NCI-H2107 treated with DMSO at 0.1 percent for 48 hours (cell line): ENCODE results near the gene ZNF330.

ENCODE experiments used
- DNase-seq: peaks from one replicate; lab custom pipeline; 2025; ENCODE audit not compliant: unreplicated experiment; lab: John Stamatoyannopoulos, UW

Gene ZNF330

DNA sequence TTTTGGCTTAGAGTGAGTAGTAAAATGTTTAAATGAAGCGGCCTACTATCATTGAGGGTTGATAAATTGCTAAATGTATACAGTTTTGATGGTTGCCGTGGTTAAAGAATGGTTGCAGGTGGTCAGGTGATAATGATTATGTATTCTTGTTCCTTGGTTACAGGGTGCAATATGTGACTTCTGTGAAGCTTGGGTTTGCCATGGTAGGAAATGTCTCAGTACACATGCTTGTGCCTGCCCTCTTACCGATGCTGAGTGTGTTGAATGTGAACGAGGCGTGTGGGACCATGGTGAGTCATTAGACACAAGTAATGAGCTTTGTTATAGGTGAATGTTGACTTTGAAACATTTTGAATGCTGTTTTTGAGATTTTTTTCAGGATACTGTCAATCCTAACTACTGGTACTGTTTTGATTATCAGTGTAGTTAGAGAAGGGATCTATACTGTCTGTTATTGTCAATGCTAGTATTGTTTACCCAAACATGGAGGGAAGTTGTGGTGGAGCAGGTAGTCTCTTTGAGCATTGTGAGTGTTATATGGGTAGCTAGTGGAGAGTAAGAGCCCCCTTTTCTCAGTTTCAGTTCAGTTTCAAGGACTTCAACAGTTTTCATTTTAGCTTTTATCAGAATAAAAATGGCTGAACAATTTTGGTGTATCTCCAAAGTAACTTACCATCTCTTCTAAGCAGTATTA is 8.9 kb downstream of the ZNF330 start:
- no peak for DNase-seq

DNA sequence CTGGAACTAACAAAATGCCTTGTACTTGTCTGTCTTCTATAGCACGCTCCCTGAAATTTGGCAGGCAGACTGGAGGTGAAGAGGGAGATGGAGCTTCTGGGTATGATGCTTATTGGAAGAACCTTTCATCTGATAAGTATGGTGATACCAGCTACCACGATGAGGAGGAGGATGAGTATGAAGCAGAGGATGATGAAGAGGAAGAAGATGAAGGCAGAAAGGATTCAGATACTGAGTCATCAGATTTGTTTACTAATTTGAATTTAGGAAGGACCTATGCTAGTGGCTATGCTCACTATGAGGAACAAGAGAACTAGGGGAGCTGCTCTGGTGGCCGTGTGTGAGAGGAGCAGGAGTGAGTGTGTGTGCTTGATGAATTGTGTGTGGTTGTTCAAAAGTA is 13.0 kb downstream of the ZNF330 start:
- DNase-seq = no peak

DNA sequence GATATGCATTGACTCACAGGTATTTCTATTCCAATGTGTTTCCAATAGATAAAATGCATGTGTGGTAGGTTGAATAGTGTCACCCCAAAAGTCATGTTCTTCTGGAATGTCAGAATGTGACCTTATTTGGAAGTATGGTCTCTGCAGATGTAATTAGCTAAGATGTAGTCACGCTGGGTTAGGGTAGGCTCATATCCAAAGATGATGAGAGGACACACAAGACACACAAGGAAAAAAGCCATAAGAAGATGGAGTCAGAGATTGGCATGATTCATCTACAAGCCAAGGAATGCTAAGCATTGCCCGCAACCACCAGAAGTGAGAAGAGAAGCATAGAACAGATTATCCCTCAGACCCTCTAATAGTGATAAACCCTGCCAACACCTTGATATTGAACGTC is 17.5 kb downstream of the ZNF330 start:
- no peak for DNase-seq

DNA sequence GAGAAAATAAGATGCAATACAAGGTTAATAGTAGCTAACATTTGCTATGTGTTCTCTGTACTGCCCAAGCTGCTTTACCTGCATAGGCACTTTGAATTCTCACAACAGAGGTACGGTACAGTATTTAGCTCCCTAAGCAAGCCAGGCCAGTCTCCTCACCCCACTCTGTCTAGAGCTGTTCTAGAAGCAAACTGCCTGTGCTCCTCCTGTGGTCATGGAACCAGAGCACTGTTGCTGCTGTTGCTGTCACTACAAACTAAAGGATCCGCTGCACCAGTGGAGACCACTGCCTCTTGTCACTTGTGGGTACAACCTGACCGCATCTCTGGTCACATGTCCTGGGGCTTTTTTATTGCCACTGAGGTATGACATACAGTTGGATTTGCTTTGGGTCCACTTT is 19.6 kb downstream of the ZNF330 start:
- DNase-seq = no peak

DNA sequence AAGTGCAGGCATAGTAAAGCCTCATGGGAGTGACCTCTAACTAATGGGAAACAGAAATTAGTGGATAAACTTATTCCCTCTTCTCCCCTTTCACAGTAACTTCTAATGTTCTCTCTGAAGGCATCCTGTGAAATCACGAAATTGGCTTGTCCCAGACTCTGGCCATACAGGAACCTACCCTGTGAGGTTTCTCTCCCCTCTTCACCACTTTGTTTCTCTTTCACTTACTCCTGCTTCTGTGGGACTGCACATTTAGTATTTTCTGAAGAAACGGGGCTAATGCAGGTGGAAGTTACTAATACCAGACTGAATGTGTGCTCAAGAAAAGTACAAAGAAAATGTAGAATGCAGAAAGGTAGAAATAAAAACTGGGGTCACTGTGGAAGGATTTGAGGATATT is 20.0 kb downstream of the ZNF330 start:
- no peak for DNase-seq

DNA sequence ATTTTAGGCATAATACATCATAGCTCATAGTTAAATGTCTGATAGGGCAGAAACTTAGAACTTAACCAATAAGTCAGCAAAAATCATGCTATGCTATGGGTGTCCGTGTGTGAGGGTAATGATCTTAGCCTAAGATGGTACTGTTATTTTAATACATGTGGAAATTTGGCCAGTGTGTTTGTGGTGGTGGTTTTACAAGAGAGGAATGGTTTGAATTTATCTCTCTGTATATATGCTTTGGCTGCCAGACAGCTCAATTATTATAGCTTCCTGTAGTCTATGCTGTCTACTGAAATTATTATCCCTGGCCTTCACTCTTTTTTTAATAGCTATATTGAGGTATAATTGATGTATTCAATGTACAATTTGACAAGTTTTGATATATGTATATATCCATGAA is 21.3 kb downstream of the ZNF330 start:
- no peak for DNase-seq

DNA sequence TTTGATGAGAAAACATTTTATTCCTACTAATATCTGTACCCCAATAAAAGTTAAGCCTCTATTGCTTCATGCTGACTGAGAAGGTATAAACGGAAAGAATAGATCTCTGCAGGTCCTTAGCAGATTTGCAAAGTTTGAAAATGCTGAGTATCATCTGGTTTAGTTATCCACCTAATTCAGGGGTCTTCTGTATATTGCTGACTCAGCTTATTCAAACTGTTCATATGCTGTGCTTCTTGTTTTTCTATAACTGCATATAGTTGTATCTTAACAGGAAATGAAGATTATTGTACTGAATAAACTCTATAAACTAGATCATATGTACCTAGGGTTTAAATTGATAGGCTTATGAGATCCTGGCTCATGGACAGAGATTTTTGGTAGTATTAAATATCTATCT is 23.7 kb downstream of the ZNF330 start:
- no peak for DNase-seq

DNA sequence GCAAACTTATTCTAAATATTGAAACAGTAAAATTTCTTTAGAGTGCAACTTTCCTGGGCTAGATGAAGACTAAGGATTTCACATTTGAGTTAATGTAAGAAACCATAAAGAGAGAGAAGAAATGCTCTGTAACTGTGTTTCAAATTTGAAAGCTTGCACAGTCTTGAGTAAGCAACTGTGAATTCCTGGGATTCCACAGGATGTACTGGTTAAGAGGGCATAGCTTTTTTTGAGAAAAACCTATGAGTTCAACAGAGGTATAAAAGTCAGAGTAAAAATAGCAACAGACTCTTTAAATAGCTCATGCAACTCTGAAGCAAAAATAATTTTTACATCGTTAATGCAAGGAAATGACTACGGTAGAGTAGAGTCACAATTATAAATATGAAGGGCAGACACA is 25.5 kb downstream of the ZNF330 start:
- no peak for DNase-seq

DNA sequence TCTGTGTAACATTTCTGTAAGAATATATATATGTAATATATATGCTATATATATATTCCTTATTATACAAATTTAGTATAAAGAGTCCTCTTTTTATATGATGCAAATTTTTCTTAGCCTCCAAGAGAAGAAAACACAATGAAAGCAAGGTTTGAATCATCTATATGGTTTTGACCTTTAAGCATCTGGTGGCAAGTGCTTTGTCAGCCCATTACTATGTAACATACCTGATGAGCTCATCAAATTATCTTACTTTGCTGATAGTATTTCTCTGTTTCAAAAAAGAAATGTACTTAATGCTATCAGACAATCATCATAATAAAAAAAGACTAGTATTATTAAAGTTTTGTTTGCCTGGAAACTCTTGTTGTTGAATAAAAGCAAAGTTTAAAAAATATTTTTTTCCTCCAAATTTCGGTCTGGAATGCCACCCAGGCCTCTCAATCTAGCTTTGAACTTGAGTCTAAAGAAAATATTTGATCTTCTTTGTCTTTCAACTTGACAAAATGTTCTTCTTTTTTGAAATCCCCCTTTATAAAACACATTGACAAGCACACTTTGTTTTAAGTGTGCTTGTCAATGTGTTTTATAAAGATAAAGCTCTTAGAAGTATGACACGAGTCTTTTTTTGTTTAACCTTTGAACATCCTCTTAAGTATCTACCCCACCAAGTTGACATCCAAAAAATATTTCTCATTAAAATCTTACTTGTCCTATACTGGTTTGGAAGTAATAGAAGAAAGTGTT is 26.2 kb downstream of the ZNF330 start:
- no peak for DNase-seq

DNA sequence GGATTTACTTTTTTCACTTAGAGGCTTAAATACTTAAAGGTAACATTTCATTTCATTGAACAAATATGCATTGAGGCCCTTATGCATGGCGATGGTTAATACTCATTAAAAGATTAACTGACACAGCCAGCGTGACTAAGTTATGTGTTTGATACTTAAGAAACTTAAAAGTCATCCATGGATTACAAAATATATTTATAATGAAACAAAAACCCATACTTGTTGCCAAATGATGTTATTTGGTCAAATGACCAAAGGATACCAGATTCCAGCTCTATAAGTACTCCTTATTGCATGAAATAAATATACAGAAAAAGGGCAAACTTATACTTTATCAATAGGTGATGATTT is 26.7 kb downstream of the ZNF330 start:
- DNase-seq = no peak

DNA sequence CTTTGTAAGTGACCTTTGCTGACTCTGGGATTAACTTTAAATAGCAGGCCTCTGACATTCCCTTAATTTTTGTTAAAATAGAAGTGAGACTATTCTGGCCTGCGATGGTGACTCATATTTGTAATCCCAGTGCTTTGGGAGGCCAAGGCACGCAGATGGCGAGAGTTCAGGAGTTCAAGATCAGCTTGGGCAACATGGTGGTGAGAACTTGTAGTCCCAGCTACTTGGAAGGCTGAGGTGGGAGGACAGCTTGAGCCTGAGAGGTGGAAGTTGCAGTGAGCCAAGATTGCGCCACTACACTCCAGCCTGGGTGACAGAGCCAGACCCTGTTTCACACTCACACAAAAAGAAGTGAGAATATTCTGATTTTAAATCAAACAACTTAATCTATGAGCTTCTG is 27.3 kb downstream of the ZNF330 start:
- no peak for DNase-seq

DNA sequence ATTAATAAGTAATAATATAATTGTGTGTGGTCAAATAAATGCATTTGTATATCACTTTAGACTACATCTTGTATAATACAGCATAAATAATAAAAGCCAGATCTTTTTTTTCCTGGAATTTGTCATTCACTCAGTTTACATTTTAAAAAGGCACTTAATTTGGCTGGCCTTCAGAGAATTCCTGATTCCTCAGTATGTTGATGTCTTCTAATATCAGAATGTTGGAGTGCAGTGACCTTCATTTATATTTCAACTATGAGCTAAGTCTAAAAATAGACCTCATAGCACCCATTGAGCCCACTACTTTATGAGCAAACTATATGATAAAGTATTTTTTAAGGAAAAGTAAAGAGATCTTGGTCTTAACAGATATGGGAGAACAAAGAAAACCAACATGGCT is 27.8 kb downstream of the ZNF330 start:
- DNase-seq = no peak

DNA sequence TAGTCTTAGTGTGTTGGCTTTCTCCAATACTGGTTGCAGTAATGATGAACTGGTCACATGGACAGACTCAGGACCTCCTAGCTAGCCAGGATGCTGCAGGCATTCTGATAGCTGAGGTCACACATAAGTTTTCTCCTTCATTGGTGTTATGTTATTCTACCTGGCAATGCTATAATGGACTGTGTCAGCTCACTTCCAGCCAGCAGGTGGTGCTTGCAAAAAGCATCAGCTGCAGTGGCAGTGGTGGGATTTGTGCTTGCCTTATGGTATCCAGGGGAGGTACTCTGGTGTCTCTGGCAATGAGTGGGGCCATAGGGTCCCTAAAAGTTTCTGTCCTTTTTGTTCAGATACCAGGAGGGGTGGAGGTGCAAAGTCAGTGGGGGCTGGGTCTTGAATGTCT is 33.6 kb downstream of the ZNF330 start:
- DNase-seq = no peak

DNA sequence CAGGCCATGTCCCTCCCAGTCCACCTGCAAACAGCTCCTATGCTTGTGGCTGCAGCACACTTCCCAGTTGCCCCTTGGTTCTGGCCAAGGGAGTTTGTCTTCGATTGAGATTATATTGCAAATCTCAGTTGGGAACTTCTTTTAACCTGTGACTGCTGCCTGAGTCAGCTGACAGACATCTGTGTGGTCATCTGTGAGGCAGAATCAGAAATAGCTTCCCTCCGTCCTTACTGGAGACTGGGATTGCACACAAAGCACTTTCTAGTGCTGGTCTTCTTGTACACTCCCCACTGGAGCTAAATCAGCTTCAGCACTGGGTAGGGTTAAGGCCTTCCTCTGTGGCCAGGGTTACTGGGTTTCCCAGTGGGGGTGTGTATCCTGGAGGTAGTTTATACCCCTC is 34.3 kb downstream of the ZNF330 start:
- DNase-seq = no peak

DNA sequence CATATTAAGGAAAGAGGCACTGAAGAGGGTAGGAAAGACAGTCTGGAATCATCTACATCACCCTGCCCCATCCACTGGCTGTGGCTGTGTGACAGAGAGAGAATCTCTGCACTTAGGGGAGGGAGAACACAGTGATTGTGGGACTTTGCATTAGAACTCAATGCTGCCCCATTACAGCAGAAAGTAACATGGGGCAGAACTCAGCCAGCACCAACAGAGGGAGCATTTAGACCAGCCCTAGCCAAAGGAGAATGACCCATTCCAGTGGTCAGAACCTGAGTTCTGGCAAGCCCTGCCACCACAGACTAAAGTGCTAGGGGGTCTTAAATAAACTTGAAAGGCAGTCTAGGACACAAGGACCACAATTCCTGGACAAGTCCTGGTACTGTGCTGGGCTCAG is 37.9 kb downstream of the ZNF330 start:
- no peak for DNase-seq

DNA sequence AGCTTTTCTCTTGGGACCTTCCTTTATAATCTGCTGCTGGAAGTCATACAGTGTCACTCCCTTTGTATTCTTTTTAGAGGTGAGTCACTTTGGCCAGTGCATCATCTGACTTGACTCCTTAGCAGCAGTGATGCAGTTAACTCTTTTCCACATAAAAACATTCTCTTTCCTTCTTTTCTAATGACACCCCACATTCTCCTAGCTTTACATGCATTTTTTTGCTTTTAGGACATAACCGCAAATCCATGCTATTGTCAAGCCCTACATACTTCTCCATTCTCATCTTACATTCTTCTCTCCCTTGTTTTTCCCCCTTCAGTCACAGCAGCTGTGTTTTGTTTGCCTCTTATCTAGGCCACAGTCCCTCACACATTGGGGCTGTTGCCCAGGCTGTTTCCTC is 55.1 kb downstream of the ZNF330 start:
- no peak for DNase-seq

DNA sequence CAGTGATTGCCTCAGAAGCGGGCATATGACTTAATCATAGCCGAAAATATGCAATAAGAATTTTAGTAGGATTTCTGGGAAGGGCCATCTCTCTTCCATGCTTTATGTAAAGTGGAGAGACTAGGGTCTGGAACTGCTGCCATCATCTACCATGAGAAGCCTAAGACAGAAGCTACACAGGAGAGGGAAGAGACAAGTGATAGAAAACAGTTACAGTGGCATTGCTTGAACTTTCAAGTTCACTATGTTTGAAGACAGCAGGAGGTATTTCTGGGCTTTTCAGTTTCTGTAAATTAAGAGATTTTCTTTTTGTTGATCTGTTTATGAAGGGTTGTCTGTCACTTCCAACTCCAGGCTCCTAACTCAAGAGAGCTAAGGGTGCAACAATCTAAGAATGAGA is 62.5 kb downstream of the ZNF330 start:
- no peak for DNase-seq

DNA sequence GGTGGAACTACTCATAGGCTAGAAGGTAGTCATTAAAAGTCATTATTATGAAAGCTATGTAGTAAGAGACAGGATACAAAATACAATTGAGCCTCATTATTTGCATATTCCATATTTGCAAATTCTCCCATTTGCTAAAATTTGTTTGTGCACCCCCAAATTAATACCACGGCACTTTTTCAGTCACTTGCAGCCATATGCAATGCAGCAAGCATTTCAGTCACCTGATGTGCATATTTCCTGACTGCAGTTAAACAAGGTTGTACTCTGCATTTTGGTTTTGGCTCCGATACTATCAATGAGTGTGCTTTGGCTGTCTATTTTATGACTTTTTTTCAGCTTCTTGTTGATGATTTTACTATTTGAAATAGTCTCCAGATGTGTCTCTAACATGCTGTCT is 62.9 kb downstream of the ZNF330 start:
- DNase-seq = no peak
